ENCODE data around the gene C16orf86.

DNA sequence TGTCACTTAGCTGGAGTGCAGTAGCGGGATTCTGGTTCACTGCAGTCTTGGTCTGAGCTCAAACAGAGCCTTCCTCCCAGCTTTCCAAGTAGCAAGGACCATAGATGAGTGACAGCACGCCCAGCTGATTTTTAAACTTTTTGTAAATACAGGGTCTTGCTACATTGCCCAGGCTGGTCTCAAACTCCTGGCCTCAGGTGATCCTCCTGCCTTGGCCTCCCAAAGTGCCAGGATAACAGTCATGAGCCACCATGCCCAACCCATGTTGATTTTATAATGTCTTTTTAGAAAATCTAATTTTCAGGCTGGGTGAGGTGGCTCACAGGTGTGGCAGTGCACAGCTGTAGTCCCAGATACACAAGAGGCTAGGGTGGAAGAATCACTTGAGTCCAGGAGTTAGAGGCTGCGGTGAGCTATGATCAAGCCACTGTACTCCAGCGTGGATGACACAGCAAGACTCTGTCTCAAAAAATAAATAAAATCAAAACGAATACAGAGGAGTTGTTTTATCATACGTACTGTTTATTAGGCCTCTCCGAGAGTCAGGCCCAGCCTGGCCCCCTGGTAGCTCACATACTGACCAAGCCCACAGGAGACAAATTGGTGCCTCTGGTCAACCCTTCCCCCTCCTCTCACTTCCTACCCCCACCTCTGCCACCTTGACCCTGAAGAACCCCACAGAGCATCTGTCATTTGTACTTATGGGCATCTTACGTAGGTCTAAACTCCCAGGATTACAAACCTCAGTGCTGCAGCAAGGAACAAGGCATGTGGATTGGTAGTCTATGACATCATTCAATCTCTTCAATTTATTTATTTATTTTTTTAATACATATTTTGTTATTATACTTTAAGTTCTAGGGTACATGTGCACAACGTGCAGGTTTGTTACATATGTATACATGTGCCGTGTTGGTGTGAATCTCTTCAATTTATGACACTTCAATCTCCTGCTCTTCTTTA lies 13.6 kb downstream of the C16orf86 start:
- no peak for TF ChIP-seq POLR2A (IDR thresholded peaks at IDR 0.05; ENCODE audit: low read length)
- TF ChIP-seq CHD2 (IDR thresholded peaks at IDR 0.05; ENCODE audit: low read length, partially characterized antibody), result no peak

Measured in A549 (cell line).